Retinal pigment epithelial cell (primary cell): ENCODE data around the gene RPP30.

Experiments used
- DNase-seq: peaks from one replicate; pipeline ENCODE4 v3.0.0-alpha.2; 2010; ENCODE audit warnings: low read depth
- H3K4me3 ChIP-seq: 2 replicates; pipeline ENCODE4 v1.5.1; 2011; ENCODE audit warnings: mild to moderate bottlenecking, low read length, control low read depth, moderate library complexity
- TF ChIP-seq, protein P1 (sequence below): conservative IDR thresholded peaks from 2 replicates; pipeline ENCODE4 v1.5.1; 2011; ENCODE audit warnings: low read depth, low read length, control low read depth, inconsistent platforms

The RPP30 gene

DNA sequence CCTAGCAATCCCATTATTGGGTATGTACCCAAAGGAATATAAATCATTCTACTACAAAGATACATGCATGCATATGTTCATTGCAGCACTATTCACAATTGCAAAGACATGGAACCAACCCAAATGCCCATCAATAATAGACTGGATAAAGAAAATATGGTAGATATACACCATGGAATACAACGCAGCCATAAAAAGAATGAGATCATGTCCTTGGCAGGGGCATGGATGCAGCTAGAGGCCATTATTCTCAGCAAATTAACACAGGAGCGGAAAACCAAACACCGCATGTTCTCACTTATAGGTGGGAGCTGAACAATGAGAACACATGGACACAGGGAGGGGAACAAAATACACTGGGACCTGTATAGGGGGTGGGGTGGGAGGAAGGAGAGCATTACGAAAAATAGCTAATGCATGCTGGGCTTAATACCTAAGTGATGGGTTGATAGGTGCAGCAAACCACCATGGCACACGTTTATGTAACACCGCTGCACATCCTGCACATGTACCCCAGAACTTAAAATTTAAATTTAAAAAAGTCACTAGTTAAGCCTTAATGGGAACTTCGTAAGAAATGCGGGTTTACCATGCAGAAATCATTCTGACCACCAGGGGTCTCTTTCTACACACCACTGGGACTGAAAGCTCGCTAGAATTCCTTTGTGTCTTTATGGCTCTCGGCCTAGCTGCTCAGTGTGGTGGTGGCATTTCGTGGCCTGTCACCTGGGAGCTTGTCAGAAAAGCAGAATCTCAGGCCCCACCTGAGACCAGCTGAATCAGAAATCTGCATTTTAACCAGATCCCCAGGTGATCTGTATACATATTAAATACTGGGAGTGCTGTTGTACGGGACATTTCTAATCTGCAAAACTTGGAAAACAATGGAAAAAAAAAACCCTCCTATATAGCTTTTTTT lies 39.6 kb downstream of the RPP30 start:
- H3K4me3 ChIP-seq = no peak overlapping the region
- TF ChIP-seq, protein P1, sequence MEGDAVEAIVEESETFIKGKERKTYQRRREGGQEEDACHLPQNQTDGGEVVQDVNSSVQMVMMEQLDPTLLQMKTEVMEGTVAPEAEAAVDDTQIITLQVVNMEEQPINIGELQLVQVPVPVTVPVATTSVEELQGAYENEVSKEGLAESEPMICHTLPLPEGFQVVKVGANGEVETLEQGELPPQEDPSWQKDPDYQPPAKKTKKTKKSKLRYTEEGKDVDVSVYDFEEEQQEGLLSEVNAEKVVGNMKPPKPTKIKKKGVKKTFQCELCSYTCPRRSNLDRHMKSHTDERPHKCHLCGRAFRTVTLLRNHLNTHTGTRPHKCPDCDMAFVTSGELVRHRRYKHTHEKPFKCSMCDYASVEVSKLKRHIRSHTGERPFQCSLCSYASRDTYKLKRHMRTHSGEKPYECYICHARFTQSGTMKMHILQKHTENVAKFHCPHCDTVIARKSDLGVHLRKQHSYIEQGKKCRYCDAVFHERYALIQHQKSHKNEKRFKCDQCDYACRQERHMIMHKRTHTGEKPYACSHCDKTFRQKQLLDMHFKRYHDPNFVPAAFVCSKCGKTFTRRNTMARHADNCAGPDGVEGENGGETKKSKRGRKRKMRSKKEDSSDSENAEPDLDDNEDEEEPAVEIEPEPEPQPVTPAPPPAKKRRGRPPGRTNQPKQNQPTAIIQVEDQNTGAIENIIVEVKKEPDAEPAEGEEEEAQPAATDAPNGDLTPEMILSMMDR = peak; percentile 84
- no peak for DNase-seq

DNA sequence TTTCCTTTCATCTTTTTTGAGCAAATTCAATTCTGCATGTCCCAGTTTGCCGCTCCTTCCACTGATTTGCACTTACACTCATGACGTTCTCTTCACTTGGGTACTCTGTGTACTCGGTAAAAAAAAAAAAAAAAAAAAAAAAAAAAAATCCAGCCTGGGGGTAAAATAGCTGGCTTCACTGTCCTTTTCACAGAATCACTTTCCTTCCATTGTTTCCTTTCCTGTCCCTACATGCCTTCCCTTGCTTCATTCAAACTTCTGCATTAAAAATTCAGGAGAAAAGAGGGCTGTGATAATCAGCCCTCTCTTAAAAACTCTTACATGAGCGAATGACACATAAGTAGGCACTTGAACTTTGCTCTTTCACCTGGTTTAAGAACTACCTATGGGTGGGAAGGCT lies 40.4 kb downstream of the RPP30 start:
- H3K4me3 ChIP-seq = no peak overlapping the region
- no peak for DNase-seq
- TF ChIP-seq, protein P1 = no peak

DNA sequence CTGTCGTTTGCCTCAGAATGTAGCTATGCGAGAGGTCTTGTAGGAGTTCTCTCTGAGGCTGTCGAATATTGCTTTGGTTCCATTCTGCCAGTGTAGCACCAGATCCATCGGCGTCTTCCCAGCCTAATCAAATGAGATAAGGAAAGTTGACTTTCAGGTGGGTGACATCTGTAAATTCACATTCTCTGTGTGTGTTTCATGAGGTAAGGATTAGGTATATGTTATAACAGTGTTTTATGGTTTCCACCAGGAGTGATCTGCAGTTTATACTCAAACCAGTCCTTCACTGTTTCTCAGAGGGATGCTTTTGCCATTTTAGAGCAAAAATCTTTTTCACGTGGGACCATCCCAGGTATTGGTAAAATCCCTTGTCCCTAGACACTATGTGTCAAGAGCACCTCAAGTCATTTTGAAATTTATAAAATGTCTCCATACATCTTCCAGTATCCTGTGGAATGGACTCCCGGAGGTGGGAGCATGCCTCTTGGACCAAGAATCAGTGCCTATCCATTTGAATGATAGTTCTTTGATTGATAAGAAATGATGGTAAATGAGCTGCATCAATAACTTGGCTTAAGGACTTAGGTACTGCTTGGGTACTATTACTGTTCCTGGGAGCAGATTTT lies 41.2 kb downstream of the RPP30 start:
- TF ChIP-seq, protein P1 = no peak

DNA sequence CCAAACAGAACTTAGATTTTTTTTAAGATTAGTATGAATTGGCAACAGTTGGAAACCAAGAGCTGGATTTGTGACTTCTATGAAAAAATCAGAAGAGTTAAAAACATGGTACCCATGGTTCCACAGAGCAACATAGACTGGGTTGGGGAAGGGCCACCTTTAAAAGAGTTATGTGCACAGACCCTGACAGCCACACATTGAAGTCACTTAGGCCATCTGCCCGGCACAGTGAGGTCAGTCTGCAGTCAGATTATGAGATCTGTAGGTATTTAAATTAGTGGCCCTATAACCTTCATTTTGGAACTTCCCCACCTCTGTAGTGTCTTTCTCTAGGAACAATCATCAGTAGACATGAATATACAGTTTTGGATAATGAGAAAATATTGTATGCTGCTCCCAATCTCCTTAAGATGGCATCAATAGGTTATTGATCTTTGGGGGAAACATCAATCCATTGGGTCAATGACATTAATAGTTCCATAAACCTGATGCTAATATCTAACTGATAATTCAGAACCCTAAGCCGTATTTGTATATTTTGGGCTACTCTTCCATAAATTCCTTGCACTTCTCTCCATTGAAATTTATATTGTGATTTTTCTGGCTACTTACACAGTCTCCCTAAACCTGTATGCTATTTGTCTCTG lies 42.1 kb downstream of the RPP30 start:
- TF ChIP-seq, protein P1 = no peak

More for the DNA sequence above, 41.2 kb downstream of the RPP30 start:
- H3K4me3 ChIP-seq = no peak overlapping the region
- DNase-seq = no peak

DNA sequence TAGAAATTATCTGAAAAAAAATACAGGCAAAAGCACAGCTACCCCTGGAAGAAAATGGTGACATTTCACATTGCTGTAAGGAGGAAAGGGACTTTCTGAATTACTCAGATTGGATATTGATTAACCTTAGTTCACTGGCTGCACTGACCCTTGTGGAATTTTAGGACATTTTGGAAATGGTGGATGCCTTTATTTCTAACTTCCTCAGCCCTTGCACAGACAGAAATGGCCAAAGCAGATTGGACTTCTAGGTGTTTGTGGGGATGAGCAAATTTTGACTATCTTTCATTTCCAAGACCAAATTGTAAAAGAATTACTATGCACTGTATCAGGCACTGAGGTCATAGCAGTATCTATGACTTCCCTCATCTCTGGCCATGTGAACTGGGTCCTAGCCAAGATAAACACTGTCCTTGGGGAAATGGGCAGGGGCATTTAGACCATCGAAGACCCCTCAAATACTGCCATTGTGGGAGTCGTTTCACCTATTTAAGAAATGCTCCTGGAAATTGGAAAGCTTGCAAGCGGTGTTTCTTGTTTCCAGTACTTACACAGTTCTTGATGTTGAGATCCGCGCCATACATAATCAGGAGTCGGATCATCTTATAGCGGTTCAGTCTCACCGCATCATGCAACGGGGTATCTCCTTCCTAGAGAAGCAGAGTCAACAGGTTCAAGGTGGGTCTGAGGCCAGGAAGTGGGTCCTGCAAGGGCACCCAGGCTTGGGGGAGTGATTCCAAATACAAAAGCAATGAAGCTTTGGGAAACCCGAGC lies 43.4 kb downstream of the RPP30 start:
- DNase-seq = no peak
- H3K4me3 ChIP-seq = no peak overlapping the region
- TF ChIP-seq, protein P1 = no peak

More for the DNA sequence above, 42.1 kb downstream of the RPP30 start:
- DNase-seq = no peak
- no peak overlapping the region for H3K4me3 ChIP-seq

DNA sequence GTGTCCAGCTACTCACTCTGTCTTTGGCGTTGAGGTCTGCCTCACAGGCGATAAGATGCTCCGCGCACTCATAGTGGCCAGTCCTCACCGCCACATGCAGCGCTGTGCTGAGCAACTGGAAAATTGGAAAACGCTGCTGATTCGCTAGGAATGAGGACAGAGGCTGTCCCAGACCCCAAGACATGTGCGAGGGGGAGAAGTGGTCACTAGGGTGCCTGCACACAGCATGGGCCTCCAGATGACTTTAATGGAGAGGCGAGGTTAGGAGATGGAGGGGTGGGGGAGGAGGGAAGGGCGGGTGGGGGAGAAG lies 43.9 kb downstream of the RPP30 start:
- no peak for DNase-seq
- H3K4me3 ChIP-seq = no peak overlapping the region
- TF ChIP-seq, protein P1 = no peak
